ENCODE data around the gene DUSP16. TPM values are rescaled to one million over a fixed set of nuclear protein-coding genes. Genes with fewer than 3 reads are reported as not detected.

Gene DUSP16
- total RNA-seq, 4 donors from 2014 or later, result 20.5 to 46.0 (median 35.5) TPM

DNA sequence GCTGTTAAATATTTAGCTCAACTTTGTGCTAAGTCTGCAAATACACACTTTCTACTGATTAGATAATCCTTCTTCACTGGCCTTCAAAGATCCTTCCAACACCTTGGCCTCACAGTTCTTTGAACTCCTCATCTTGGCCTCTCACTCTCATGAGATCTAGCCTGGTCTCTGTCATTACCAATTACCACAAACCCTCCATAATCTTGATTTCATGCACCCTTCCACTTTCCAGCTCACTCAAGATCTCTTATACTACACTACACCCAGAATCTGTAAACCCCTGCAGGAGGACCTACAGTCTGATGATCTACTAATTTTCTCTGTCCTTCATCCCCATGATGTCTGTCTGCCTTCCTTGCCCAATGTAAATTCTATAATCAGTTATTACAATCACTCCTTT lies 71.1 kb downstream of the DUSP16 start:
- H3K36me3 ChIP-seq, result no peaks in the 10 kb centered on the region
- intact Hi-C loops (cut with DNase I; ENCODE audit: low total_unique reads), result no loop called here
- TF ChIP-seq, protein P1, sequence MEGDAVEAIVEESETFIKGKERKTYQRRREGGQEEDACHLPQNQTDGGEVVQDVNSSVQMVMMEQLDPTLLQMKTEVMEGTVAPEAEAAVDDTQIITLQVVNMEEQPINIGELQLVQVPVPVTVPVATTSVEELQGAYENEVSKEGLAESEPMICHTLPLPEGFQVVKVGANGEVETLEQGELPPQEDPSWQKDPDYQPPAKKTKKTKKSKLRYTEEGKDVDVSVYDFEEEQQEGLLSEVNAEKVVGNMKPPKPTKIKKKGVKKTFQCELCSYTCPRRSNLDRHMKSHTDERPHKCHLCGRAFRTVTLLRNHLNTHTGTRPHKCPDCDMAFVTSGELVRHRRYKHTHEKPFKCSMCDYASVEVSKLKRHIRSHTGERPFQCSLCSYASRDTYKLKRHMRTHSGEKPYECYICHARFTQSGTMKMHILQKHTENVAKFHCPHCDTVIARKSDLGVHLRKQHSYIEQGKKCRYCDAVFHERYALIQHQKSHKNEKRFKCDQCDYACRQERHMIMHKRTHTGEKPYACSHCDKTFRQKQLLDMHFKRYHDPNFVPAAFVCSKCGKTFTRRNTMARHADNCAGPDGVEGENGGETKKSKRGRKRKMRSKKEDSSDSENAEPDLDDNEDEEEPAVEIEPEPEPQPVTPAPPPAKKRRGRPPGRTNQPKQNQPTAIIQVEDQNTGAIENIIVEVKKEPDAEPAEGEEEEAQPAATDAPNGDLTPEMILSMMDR (IDR thresholded peaks at IDR 0.05), result no peak
- TF ChIP-seq POLR2A (IDR thresholded peaks at IDR 0.05), result no peak

DNA sequence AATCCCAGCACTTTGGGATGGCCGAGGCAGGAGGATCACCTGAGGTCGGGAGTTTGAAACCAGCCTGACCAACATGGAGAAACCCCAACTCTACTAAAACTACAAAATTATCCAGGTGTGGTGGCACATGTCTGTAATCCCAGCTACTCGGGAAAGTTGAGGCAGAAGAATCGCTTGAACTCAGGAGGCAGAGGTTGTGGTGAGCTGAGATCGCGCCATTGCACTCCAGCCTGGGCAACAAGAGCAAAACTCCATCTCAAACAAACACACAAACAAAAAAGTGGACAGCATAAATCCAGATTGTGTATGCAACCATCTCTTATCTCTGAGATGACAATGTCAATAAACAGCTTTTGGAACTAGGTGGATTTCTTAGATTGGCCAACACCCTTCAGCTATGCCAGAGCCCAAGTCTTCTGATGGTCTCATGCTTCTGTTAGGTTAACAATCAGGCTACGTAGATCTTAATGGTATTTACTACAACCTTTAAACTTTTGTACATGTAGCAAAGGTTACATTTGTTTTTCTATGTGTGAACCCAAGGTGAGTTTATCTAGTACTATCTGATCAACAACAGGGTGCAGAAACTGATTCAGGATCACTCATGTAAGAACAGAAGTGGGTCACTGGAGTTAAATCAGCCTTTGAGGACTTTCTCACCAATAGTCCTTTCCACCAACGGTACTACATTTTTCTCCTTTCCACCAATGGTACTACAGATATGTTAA lies 73.7 kb downstream of the DUSP16 start:
- TF ChIP-seq, protein P1 (IDR thresholded peaks at IDR 0.05), result no peak
- TF ChIP-seq POLR2A (IDR thresholded peaks at IDR 0.05), result no peak
- H3K27me3 ChIP-seq, result no peaks in the 10 kb centered on the region
- H3K9me3 ChIP-seq, result no peaks in the 10 kb centered on the region
- no peak for DNase-seq
- no peaks in the 10 kb centered on the region for H3K4me1 ChIP-seq
- H3K27ac ChIP-seq, result no peak overlapping the region
- intact Hi-C loops (cut with DNase I; ENCODE audit: low total_unique reads), result no loop called here
- H3K36me3 ChIP-seq, result no peaks in the 10 kb centered on the region
- H3K4me3 ChIP-seq, result no peak overlapping the region

More for the DNA sequence above, 71.1 kb downstream of the DUSP16 start:
- Histone ChIP-seq H3K27me3 (no peaks in the 10 kb centered on the region), H3K27ac (no peak overlapping the region), H3K9me3 (no peaks in the 10 kb centered on the region), H3K4me1 (no peaks in the 10 kb centered on the region), H3K4me3 (no peak overlapping the region)
- DNase-seq, result no peak

DNA sequence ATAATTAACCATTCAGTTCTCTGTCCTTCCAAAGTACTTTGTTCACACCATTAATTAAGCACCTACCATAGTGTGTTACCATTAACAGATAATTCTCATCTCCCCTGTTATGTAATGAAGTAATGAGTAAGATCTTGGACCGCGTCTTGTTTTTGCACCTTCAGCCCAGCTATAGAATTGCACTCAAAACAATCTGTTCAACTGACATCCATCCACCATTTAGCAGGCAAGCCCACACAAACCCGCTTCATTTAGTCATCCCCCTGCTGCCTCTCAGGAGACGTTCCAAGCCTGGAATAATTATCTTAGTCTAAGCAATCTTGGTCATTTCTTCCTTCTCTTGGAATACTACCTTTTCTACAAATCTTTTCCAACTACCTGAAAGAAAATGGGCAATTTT lies 74.4 kb downstream of the DUSP16 start:
- Histone ChIP-seq H3K27me3 (no peaks in the 10 kb centered on the region), H3K9me3 (no peaks in the 10 kb centered on the region), H3K4me3 (no peak overlapping the region), H3K27ac (no peak overlapping the region), H3K36me3 (no peaks in the 10 kb centered on the region), H3K4me1 (no peaks in the 10 kb centered on the region)
- no peak for DNase-seq
- intact Hi-C loops (cut with DNase I; ENCODE audit: low total_unique reads), result no loop called here
- no peak for TF ChIP-seq POLR2A (IDR thresholded peaks at IDR 0.05)
- TF ChIP-seq, protein P1 (IDR thresholded peaks at IDR 0.05), result no peak

DNA sequence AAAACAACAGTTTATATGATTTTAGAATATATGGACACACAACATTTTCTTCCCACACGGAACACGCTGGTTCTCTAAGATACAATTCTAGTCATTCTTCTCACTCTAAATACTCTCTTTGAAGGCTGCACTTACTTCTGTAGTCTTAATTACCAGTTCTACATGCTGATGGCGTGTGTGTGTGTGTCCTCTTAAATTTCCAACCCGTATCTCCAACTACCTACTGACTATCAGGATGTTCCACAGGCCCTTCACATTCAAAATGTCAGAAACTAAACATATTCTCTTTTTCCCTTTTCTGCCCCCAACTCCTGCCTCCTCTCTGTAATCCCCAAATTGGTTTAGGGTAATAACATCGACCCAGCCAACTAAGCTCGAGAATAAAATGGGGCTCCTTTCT lies 75.2 kb downstream of the DUSP16 start:
- no peak for DNase-seq
- Histone ChIP-seq H3K4me3 (no peak overlapping the region), H3K9me3 (no peaks in the 10 kb centered on the region), H3K36me3 (no peaks in the 10 kb centered on the region), H3K4me1 (no peaks in the 10 kb centered on the region), H3K27me3 (no peaks in the 10 kb centered on the region), H3K27ac (no peak overlapping the region)
- intact Hi-C loops (cut with DNase I; ENCODE audit: low total_unique reads), result no loop called here
- TF ChIP-seq, protein P1 (IDR thresholded peaks at IDR 0.05), result no peak
- no peak for TF ChIP-seq POLR2A (IDR thresholded peaks at IDR 0.05)

DNA sequence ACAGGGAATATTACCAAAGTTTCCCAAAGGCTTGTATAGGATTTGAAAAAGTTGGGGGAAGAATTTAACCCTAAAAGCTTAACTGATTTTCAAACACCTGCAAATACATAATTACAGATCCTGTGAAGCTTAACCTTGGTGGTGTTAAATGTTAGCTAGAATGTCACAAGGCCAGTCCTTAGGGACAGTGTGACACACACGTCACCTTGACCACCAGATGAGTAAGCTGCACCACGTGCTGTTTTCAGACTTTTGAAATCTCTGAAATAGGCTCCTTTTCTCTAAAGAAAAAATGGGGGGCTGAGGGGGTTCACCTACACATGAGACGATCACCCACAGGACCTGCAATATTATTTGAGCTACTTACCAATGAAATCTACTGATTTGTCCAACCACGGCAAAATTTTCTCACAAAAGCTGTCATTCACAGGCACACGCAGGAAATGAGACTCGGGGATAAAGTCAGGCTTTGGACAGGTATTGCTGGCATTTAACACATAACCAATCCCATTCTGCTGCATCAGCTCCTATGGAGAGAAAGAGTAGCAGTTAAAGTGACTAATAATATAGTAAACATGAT lies 75.9 kb downstream of the DUSP16 start:
- Histone ChIP-seq H3K4me3 (no peak overlapping the region), H3K36me3 (no peaks in the 10 kb centered on the region), H3K4me1 (no peaks in the 10 kb centered on the region), H3K27me3 (no peaks in the 10 kb centered on the region), H3K9me3 (no peaks in the 10 kb centered on the region), H3K27ac (no peak overlapping the region)
- DNase-seq, result no peak
- intact Hi-C loops (cut with DNase I; ENCODE audit: low total_unique reads), result no loop called here
- TF ChIP-seq, protein P1 (IDR thresholded peaks at IDR 0.05), result no peak
- no peak for TF ChIP-seq POLR2A (IDR thresholded peaks at IDR 0.05)
